K562 (cell line): Measurements from ENCODE around the gene GLB1L3. TPM values are rescaled to one million over a fixed set of nuclear protein-coding genes. Genes with fewer than 3 reads are reported as not detected.
A peak's percentile ranks its signal among the peaks of the same experiment; 100 is the strongest.

Source experiments
- BRF2 ChIP-seq: IDR thresholded peaks from 3 replicates; pipeline ENCODE4 v1.6.1; 2011; ENCODE audit warnings: borderline replicate concordance, mild to moderate bottlenecking; ENCODE audit not compliant: insufficient read length, insufficient read depth
- ETS1 ChIP-seq: conservative IDR thresholded peaks from 2 replicates; pipeline ENCODE4 v1.6.1; 2011; ENCODE audit warnings: low read depth, mild to moderate bottlenecking, low read length; ENCODE audit not compliant: control insufficient read depth
- FOXJ3 ChIP-seq: sonication (generic); formaldehyde crosslinking; IDR thresholded peaks from 2 replicates; pipeline ENCODE4 v1.4.0; 2020; ENCODE audit warnings: mild to moderate bottlenecking, missing genetic modification reagents
- HEY1 ChIP-seq: fragments of 250-450 bp; sonication (Bioruptor Pico); IDR thresholded peaks from 2 replicates; pipeline ENCODE4 v1.5.0; 2020; ENCODE audit warnings: mild to moderate bottlenecking, moderate library complexity, borderline replicate concordance
- ILF3 ChIP-seq: fragments of 450-650 bp; IDR thresholded peaks from 2 replicates; pipeline ENCODE4 v1.6.1; 2018; ENCODE audit warnings: antibody characterized with exemption, mild to moderate bottlenecking, moderate library complexity, borderline replicate concordance
- MAZ ChIP-seq, 2 experiments: fragments of 450-650 bp in 1 of 2; sonication (generic) in 1 of 2; formaldehyde crosslinking; IDR thresholded peaks in 1 of 2; conservative IDR thresholded peaks in 1 of 2; 2 replicates each; pipeline versions ENCODE4 v1.4.0 to v1.5.0; 2020; ENCODE audit warnings: mild to moderate bottlenecking in 1 of 2, missing genetic modification reagents in 1 of 2
- PHB ChIP-seq: fragments of 250-450 bp; sonication (Bioruptor Pico); IDR thresholded peaks from 2 replicates; pipeline ENCODE4 v1.5.0; 2021
- RBM15 ChIP-seq: fragments of 200-400 bp; formaldehyde crosslinking; IDR thresholded peaks from 2 replicates; pipeline ENCODE4 v1.6.1; 2018; ENCODE audit warnings: mild to moderate bottlenecking, low read length, moderate library complexity; ENCODE audit not compliant: insufficient read depth
- RCOR1 ChIP-seq, 2 experiments: IDR thresholded peaks; 2 replicates each; pipeline ENCODE4 v1.6.1; 2012; ENCODE audit warnings: low read depth in 2 of 2, low read length in 2 of 2, borderline replicate concordance in 1 of 2, improper control_type of control experiment in 1 of 2
- SREBF1 ChIP-seq: fragments of 150-350 bp; IDR thresholded peaks from 2 replicates; pipeline ENCODE4 v1.6.1; 2014; ENCODE audit warnings: antibody characterized with exemption, low read depth, low read length, borderline replicate concordance
- SRF ChIP-seq, 2 experiments: fragments of 250-450, 450-650 bp in 1 of 2; sonication (Bioruptor Pico) in 1 of 2; sonication (generic) in 1 of 2; formaldehyde crosslinking; IDR thresholded peaks; 2 replicates each; pipeline versions ENCODE4 v1.5.0 to v1.5.1; 2020 to 2022; ENCODE audit warnings: mild to moderate bottlenecking in 1 of 2, missing genetic modification reagents in 1 of 2
- STAG1 ChIP-seq: sonication (generic); formaldehyde crosslinking; IDR thresholded peaks from 2 replicates; pipeline ENCODE4 v1.5.0; 2020; ENCODE audit warnings: missing genetic modification reagents, borderline replicate concordance
- TEAD4 ChIP-seq, 2 experiments: sonication (generic) in 1 of 2; formaldehyde crosslinking in 1 of 2; IDR thresholded peaks; 2 replicates each; pipeline versions ENCODE4 v1.6.1 to v1.8.0; 2012 to 2022; ENCODE audit warnings: borderline replicate concordance in 1 of 2, inconsistent platforms in 1 of 2, low read length in 1 of 2, mild to moderate bottlenecking in 1 of 2, missing genetic modification reagents in 1 of 2
- TRIM28 ChIP-seq: fragments of 450-650 bp; IDR thresholded peaks from 2 replicates; pipeline ENCODE4 v1.6.1; 2017
- ZNF212 ChIP-seq: fragments of 450-650 bp; formaldehyde crosslinking; IDR thresholded peaks from 2 replicates; pipeline ENCODE4 v1.4.0; 2020; ENCODE audit warnings: mild to moderate bottlenecking
- ZNF282 ChIP-seq: sonication (generic); formaldehyde crosslinking; IDR thresholded peaks from 2 replicates; pipeline ENCODE4 v1.8.1; 2023; ENCODE audit warnings: missing genetic modification reagents
- ZNF586 ChIP-seq: fragments of 450-650 bp; formaldehyde crosslinking; conservative IDR thresholded peaks from 2 replicates; pipeline ENCODE4 v1.4.0; 2020; ENCODE audit warnings: mild to moderate bottlenecking, moderate library complexity
- ZNF76 ChIP-seq: fragments of 250-450 bp; sonication (Bioruptor Pico); IDR thresholded peaks from 2 replicates; pipeline ENCODE4 v1.4.0; 2020; ENCODE audit warnings: mild to moderate bottlenecking, moderate library complexity, borderline replicate concordance
- polyA plus RNA-seq, 8 experiments: library from polyadenylated mRNA; depleted of rRNA in 4 of 8; stranded (reverse) in 5 of 8; unstranded in 3 of 8; fragments of >200 nt; fragmentation: Nextera tagmentation in 2 of 8; fragmentation: Illumina TruSeq in 1 of 8; extraction: Ambion mirVana in 2 of 8; extraction: Trizol in 1 of 8; gene quantifications; 2 replicates each; pipeline versions ENCODE4 v1.2.1 to v1.2.3, GENCODE V29; 2011 to 2014; ENCODE audit warnings: inconsistent platforms in 1 of 8, missing spikeins in 1 of 8
- total RNA-seq, 7 experiments: library from RNA; depleted of rRNA in 6 of 7; stranded (reverse); fragments of >200 nt in 6 of 7; fragmentation: Illumina TruSeq in 2 of 7; extraction: Trizol in 2 of 7; gene quantifications; 2 replicates each; pipeline versions ENCODE4 v1.2.1 to v1.2.3, GENCODE V29; 2011 to 2021; ENCODE audit warnings: low replicate concordance in 1 of 7
- TF ChIP-seq, protein P1 (sequence below): sonication (generic); formaldehyde crosslinking; IDR thresholded peaks from 2 replicates; pipeline ENCODE4 v1.8.0; 2022; ENCODE audit warnings: missing genetic modification reagents, mild to moderate bottlenecking, moderate library complexity, borderline replicate concordance
- TF ChIP-seq, protein P2 (sequence below): sonication (generic); formaldehyde crosslinking; IDR thresholded peaks from 2 replicates; pipeline ENCODE4 v1.8.1; 2023; ENCODE audit warnings: mild to moderate bottlenecking, missing genetic modification reagents
- TF ChIP-seq, protein P3 (sequence below), 2 experiments: fragments of 450-650 bp; conservative IDR thresholded peaks; 2 replicates each; pipeline ENCODE4 v1.6.1; 2017; ENCODE audit warnings: mild to moderate bottlenecking in 2 of 2, moderate library complexity in 2 of 2

GLB1L3 gene
- total and polyA plus RNA-seq, 9 of the 15 experiments (the other 6 are each of a cell fraction or from before 2014, with no cell fraction given): 0.18 to 3.3 (median 0.49) TPM

DNA sequence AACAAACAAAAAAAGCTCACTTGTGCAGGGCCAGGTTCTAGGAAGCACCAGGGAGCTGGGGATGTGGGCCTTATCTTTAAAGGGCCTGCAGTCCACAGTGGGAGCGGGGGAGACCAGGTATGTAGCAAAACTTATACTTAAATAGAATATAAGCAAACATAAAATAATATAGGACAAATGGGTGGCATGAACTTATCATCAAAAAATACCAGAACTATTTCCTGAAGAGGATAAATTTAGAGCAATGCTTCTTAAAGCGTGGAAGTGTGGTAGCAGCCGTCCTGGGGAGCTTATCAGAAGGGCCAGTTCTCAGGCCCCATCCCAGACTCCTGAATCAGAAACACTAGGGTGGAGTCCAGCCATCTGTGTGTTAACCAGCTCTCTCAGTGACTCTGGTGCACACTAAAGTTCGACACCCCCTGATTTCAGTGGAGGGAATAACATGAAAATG is 42.4 kb upstream of the GLB1L3 start (continued):
- TF ChIP-seq ZNF76 (CRISPR knock-in tag) (no peak), HEY1 (CRISPR knock-in tag) (no peak), FOXJ3 (CRISPR knock-in tag) (no peak), ZNF282 (CRISPR knock-in tag) (no peak), ZNF212 (CRISPR knock-in tag) (no peak), RCOR1 (IDR thresholded peaks at IDR 0.05; ENCODE audit: borderline replicate concordance in 1 of 2, low read depth in 2 of 2, low read length in 2 of 2) (peak in 1 of 2 experiments; percentile 61; a peak in 2 of 4 replicates), STAG1 (CRISPR knock-in tag) (no peak), SREBF1 (no peak), BRF2 (no peak), ETS1 (no peak), ILF3 (no peak), PHB (CRISPR knock-in tag) (no peak), TRIM28 (no peak), SRF (CRISPR knock-in tag; IDR thresholded peaks at IDR 0.05) (0 out of 4 replicates have a peak, but pooled peaks of 1 of the 2 experiments have one; percentile 27), ZNF586 (CRISPR knock-in tag) (no peak), RBM15 (no peak), TEAD4 (IDR thresholded peaks at IDR 0.05; ENCODE audit: low read length) (peak; percentile 48; the same call in 1 of the 2 replicates), TEAD4 (CRISPR knock-in tag; IDR thresholded peaks at IDR 0.05; ENCODE audit: borderline replicate concordance) (no peak), MAZ (CRISPR knock-in tag; conservative IDR thresholded peaks at IDR 0.05 in 1 of 2, IDR thresholded peaks at IDR 0.05 in 1 of 2) (peak in 1 of 2 experiments; percentile 48; a peak in 1 of 4 replicates)
- TF ChIP-seq, protein P1, sequence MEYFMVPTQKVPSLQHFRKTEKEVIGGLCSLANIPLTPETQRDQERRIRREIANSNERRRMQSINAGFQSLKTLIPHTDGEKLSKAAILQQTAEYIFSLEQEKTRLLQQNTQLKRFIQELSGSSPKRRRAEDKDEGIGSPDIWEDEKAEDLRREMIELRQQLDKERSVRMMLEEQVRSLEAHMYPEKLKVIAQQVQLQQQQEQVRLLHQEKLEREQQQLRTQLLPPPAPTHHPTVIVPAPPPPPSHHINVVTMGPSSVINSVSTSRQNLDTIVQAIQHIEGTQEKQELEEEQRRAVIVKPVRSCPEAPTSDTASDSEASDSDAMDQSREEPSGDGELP (CRISPR knock-in tag): no peak
- TF ChIP-seq, protein P2, sequence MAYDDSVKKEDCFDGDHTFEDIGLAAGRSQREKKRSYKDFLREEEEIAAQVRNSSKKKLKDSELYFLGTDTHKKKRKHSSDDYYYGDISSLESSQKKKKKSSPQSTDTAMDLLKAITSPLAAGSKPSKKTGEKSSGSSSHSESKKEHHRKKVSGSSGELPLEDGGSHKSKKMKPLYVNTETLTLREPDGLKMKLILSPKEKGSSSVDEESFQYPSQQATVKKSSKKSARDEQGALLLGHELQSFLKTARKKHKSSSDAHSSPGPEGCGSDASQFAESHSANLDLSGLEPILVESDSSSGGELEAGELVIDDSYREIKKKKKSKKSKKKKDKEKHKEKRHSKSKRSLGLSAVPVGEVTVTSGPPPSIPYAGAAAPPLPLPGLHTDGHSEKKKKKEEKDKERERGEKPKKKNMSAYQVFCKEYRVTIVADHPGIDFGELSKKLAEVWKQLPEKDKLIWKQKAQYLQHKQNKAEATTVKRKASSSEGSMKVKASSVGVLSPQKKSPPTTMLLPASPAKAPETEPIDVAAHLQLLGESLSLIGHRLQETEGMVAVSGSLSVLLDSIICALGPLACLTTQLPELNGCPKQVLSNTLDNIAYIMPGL (CRISPR knock-in tag): no peak
- TF ChIP-seq, protein P3, sequence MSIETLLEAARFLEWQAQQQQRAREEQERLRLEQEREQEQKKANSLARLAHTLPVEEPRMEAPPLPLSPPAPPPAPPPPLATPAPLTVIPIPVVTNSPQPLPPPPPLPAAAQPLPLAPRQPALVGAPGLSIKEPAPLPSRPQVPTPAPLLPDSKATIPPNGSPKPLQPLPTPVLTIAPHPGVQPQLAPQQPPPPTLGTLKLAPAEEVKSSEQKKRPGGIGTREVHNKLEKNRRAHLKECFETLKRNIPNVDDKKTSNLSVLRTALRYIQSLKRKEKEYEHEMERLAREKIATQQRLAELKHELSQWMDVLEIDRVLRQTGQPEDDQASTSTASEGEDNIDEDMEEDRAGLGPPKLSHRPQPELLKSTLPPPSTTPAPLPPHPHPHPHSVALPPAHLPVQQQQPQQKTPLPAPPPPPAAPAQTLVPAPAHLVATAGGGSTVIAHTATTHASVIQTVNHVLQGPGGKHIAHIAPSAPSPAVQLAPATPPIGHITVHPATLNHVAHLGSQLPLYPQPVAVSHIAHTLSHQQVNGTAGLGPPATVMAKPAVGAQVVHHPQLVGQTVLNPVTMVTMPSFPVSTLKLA (conservative IDR thresholded peaks at IDR 0.05): 0 out of 4 replicates have a peak, but pooled peaks of 1 of the 2 experiments have one; percentile 53
